HepG2 (cell line): ENCODE data around the gene PRR22. TPM values are rescaled to one million over a fixed set of nuclear protein-coding genes. Genes with fewer than 3 reads are reported as not detected.

Experiments
- ATF1 ChIP-seq: IDR thresholded peaks from 2 replicates; pipeline ENCODE4 v1.6.1; 2016; ENCODE audit warnings: mild to moderate bottlenecking, control low read depth
- ESRRA ChIP-seq: sonication (generic); formaldehyde crosslinking; IDR thresholded peaks from 2 replicates; pipeline ENCODE4 v1.5.1; 2020; ENCODE audit warnings: mild to moderate bottlenecking, low read depth, missing genetic modification reagents
- FOXM1 ChIP-seq: sonication (generic); formaldehyde crosslinking; IDR thresholded peaks from 2 replicates; pipeline ENCODE4 v1.5.0; 2020; ENCODE audit warnings: missing genetic modification reagents
- JDP2 ChIP-seq: sonication (generic); formaldehyde crosslinking; IDR thresholded peaks from 2 replicates; pipeline ENCODE4 v1.8.1; 2022; ENCODE audit warnings: missing genetic modification reagents, borderline replicate concordance
- SMC3 ChIP-seq: IDR thresholded peaks from 2 replicates; pipeline ENCODE4 v1.6.1; 2011; ENCODE audit warnings: low read length, improper control_type of control experiment
- SNRNP70 ChIP-seq: fragments of 200-400 bp; formaldehyde crosslinking; IDR thresholded peaks from 2 replicates; pipeline ENCODE4 v1.6.1; 2017; ENCODE audit warnings: mild to moderate bottlenecking, low read depth, low read length, moderate library complexity
- TAF15 ChIP-seq: fragments of 200-400 bp; formaldehyde crosslinking; IDR thresholded peaks from one replicate; pipeline ENCODE4 v1.6.1; 2018; ENCODE audit warnings: mild to moderate bottlenecking, low read depth, low read length; ENCODE audit not compliant: poor library complexity, severe bottlenecking
- TCF12 ChIP-seq, 2 experiments: fragments of 450-650 bp in 1 of 2; sonication (generic) in 1 of 2; formaldehyde crosslinking in 1 of 2; IDR thresholded peaks; 2 replicates each; pipeline versions ENCODE4 v1.6.1 to v1.8.0; 2017 to 2022; ENCODE audit warnings: antibody characterized with exemption in 1 of 2, mild to moderate bottlenecking in 1 of 2, missing genetic modification reagents in 1 of 2, moderate library complexity in 1 of 2
- YEATS4 ChIP-seq: sonication (generic); formaldehyde crosslinking; IDR thresholded peaks from 2 replicates; pipeline ENCODE4 v1.4.0; 2020; ENCODE audit warnings: missing genetic modification reagents, borderline replicate concordance
- ZBTB20 ChIP-seq: sonication (generic); formaldehyde crosslinking; IDR thresholded peaks from 2 replicates; pipeline ENCODE4 v1.8.1; 2023; ENCODE audit warnings: missing genetic modification reagents, low read depth, mild to moderate bottlenecking, borderline replicate concordance
- ZNF235 ChIP-seq: sonication (generic); formaldehyde crosslinking; IDR thresholded peaks from 2 replicates; pipeline ENCODE4 v1.8.1; 2023; ENCODE audit warnings: mild to moderate bottlenecking, missing genetic modification reagents, borderline replicate concordance
- ZNF253 ChIP-seq: sonication (generic); formaldehyde crosslinking; IDR thresholded peaks from 2 replicates; pipeline ENCODE4 v1.8.0; 2022; ENCODE audit warnings: mild to moderate bottlenecking, missing genetic modification reagents, borderline replicate concordance
- ZNF317 ChIP-seq: sonication (generic); formaldehyde crosslinking; IDR thresholded peaks from 2 replicates; pipeline ENCODE4 v1.5.0; 2020; ENCODE audit warnings: mild to moderate bottlenecking, missing genetic modification reagents
- ZNF468 ChIP-seq: sonication (generic); formaldehyde crosslinking; IDR thresholded peaks from 2 replicates; pipeline ENCODE4 v1.8.0; 2022; ENCODE audit warnings: mild to moderate bottlenecking, moderate library complexity, missing genetic modification reagents
- ZNF501 ChIP-seq: sonication (generic); formaldehyde crosslinking; IDR thresholded peaks from 2 replicates; pipeline ENCODE4 v1.5.1; 2020; ENCODE audit warnings: mild to moderate bottlenecking, moderate library complexity, missing genetic modification reagents
- ZNF7 ChIP-seq: IDR thresholded peaks from 2 replicates; pipeline ENCODE4 v1.6.1; 2016; ENCODE audit warnings: missing biosample characterization, missing genetic modification reagents
- polyA plus RNA-seq, 8 experiments: library from polyadenylated mRNA; depleted of rRNA in 3 of 8; stranded (reverse) in 7 of 8; unstranded in 1 of 8; fragments of >200 nt; fragmentation: Illumina TruSeq in 4 of 8; extraction: Trizol in 4 of 8; gene quantifications; 2 replicates each; pipeline versions ENCODE4 v1.2.1 to v1.2.3, GENCODE V29; 2011 to 2016; ENCODE audit warnings: low read depth in 4 of 8, missing spikeins in 1 of 8, mixed read lengths in 1 of 8; ENCODE audit not compliant: insufficient read depth in 1 of 8
- total RNA-seq, 5 experiments: library from RNA; depleted of rRNA; stranded (reverse); fragments of >200 nt; fragmentation: Illumina TruSeq; extraction: Trizol; gene quantifications; 2 replicates each; pipeline ENCODE4 v1.2.3, GENCODE V29; 2016; ENCODE audit warnings: low read depth in 1 of 5
- TF ChIP-seq, protein P1 (sequence below): sonication (generic); formaldehyde crosslinking; IDR thresholded peaks from 2 replicates; pipeline ENCODE4; 2020; ENCODE audit warnings: missing genetic modification reagents, mild to moderate bottlenecking, borderline replicate concordance
- TF ChIP-seq, protein P2 (sequence below): sonication (generic); formaldehyde crosslinking; IDR thresholded peaks from 2 replicates; pipeline ENCODE4 v1.4.0; 2020; ENCODE audit warnings: missing genetic modification reagents, borderline replicate concordance
- TF ChIP-seq, protein P3 (sequence below): fragments of 450-650 bp; IDR thresholded peaks from 2 replicates; pipeline ENCODE4 v1.6.1; 2017; ENCODE audit warnings: mild to moderate bottlenecking

The PRR22 gene
- total and polyA plus RNA-seq, 2 of the 13 experiments (the other 11 are each of a cell fraction or from before 2014, with no cell fraction given): 0.84 to 2.3 TPM

DNA sequence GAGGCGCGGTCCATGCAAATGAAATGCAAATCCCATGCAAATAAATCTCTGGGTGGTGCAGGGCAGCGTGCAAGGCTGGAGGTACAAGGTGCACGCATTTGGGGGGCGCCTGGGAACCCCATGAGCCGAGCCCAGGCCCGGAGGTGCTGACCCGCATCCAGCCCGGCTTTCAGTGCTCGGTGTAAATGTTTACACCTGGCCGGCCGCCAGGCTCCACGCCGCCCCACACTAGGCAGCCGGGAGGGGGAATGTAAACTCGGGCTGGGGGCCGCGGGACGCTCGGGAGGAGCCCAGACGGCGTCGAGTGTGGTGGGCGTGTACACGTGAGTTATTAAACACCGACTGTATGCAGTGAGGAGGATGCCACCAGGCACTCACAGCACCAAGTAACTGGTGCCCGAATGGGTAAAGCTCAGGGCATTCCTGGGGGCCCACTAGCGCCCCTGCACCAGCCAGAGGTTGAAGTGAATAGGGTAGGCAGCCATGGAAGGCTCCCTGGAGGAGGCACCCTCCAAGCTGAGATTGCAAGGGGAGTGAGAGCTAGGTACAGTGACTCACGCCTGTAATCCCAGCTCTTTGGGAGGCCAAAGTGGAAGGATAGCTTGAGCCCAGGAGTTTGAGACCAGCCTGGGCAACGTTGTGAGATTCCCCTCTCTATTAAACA lies 37.8 kb upstream of the PRR22 start (continued):
- TF ChIP-seq, protein P1, sequence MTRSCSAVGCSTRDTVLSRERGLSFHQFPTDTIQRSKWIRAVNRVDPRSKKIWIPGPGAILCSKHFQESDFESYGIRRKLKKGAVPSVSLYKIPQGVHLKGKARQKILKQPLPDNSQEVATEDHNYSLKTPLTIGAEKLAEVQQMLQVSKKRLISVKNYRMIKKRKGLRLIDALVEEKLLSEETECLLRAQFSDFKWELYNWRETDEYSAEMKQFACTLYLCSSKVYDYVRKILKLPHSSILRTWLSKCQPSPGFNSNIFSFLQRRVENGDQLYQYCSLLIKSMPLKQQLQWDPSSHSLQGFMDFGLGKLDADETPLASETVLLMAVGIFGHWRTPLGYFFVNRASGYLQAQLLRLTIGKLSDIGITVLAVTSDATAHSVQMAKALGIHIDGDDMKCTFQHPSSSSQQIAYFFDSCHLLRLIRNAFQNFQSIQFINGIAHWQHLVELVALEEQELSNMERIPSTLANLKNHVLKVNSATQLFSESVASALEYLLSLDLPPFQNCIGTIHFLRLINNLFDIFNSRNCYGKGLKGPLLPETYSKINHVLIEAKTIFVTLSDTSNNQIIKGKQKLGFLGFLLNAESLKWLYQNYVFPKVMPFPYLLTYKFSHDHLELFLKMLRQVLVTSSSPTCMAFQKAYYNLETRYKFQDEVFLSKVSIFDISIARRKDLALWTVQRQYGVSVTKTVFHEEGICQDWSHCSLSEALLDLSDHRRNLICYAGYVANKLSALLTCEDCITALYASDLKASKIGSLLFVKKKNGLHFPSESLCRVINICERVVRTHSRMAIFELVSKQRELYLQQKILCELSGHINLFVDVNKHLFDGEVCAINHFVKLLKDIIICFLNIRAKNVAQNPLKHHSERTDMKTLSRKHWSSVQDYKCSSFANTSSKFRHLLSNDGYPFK (CRISPR knock-in tag): no peak
- TF ChIP-seq ATF1 (CRISPR knock-in tag): no peak
- no peak for TF ChIP-seq ZNF317 (CRISPR knock-in tag)
- TF ChIP-seq ZNF468 (CRISPR knock-in tag): no peak
- no peak for TF ChIP-seq JDP2 (CRISPR knock-in tag)
- TF ChIP-seq TCF12 (IDR thresholded peaks at IDR 0.05): no peak
- TF ChIP-seq TCF12 (CRISPR knock-in tag; IDR thresholded peaks at IDR 0.05): no peak
- TF ChIP-seq YEATS4 (CRISPR knock-in tag): no peak
- TF ChIP-seq, protein P2, sequence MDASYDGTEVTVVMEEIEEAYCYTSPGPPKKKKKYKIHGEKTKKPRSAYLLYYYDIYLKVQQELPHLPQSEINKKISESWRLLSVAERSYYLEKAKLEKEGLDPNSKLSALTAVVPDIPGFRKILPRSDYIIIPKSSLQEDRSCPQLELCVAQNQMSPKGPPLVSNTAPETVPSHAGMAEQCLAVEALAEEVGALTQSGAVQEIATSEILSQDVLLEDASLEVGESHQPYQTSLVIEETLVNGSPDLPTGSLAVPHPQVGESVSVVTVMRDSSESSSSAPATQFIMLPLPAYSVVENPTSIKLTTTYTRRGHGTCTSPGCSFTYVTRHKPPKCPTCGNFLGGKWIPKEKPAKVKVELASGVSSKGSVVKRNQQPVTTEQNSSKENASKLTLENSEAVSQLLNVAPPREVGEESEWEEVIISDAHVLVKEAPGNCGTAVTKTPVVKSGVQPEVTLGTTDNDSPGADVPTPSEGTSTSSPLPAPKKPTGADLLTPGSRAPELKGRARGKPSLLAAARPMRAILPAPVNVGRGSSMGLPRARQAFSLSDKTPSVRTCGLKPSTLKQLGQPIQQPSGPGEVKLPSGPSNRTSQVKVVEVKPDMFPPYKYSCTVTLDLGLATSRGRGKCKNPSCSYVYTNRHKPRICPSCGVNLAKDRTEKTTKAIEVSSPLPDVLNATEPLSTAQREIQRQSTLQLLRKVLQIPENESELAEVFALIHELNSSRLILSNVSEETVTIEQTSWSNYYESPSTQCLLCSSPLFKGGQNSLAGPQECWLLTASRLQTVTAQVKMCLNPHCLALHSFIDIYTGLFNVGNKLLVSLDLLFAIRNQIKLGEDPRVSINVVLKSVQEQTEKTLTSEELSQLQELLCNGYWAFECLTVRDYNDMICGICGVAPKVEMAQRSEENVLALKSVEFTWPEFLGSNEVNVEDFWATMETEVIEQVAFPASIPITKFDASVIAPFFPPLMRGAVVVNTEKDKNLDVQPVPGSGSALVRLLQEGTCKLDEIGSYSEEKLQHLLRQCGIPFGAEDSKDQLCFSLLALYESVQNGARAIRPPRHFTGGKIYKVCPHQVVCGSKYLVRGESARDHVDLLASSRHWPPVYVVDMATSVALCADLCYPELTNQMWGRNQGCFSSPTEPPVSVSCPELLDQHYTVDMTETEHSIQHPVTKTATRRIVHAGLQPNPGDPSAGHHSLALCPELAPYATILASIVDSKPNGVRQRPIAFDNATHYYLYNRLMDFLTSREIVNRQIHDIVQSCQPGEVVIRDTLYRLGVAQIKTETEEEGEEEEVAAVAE: no peak
- TF ChIP-seq, protein P3, sequence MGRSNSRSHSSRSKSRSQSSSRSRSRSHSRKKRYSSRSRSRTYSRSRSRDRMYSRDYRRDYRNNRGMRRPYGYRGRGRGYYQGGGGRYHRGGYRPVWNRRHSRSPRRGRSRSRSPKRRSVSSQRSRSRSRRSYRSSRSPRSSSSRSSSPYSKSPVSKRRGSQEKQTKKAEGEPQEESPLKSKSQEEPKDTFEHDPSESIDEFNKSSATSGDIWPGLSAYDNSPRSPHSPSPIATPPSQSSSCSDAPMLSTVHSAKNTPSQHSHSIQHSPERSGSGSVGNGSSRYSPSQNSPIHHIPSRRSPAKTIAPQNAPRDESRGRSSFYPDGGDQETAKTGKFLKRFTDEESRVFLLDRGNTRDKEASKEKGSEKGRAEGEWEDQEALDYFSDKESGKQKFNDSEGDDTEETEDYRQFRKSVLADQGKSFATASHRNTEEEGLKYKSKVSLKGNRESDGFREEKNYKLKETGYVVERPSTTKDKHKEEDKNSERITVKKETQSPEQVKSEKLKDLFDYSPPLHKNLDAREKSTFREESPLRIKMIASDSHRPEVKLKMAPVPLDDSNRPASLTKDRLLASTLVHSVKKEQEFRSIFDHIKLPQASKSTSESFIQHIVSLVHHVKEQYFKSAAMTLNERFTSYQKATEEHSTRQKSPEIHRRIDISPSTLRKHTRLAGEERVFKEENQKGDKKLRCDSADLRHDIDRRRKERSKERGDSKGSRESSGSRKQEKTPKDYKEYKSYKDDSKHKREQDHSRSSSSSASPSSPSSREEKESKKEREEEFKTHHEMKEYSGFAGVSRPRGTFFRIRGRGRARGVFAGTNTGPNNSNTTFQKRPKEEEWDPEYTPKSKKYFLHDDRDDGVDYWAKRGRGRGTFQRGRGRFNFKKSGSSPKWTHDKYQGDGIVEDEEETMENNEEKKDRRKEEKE: no peak
- no peak for TF ChIP-seq SMC3
- no peak for TF ChIP-seq TAF15
- TF ChIP-seq ESRRA: no peak
- no peak for TF ChIP-seq ZBTB20 (CRISPR knock-in tag)
- TF ChIP-seq ZNF253 (CRISPR knock-in tag): no peak
- no peak for TF ChIP-seq SNRNP70
- TF ChIP-seq ZNF501 (CRISPR knock-in tag): no peak
- TF ChIP-seq FOXM1: no peak
- no peak for TF ChIP-seq ZNF235 (CRISPR knock-in tag)
- no peak for TF ChIP-seq ZNF7 (CRISPR knock-in tag)
